ENCODE data around the gene KCNAB1. TPM values are rescaled to one million over a fixed set of nuclear protein-coding genes. Genes with fewer than 3 reads are reported as not detected.
"Not testable (repeated sequence)": the region's sequence is repeated elsewhere in the genome, so short reads cannot be mapped to it uniquely, and the experiment has no call there.

The KCNAB1 gene
- total RNA-seq, 1 experiment from 2014 or later = not detected

- Histone ChIP-seq H3K79me2 (ENCODE audit: low read length) (no peaks in the 10 kb centered on the region), H3K27ac (ENCODE audit: low read length) (no peak overlapping the region), H3K9ac (ENCODE audit: low read length) (no peak overlapping the region), H3K4me2 (ENCODE audit: low read length) (no peak overlapping the region), H3K4me1 (ENCODE audit: insufficient read depth, low read length) (no peaks in the 10 kb centered on the region), H3K9me2 (replicated peaks; ENCODE audit: low read length) (no peaks in the 10 kb centered on the region), H3K36me3 (ENCODE audit: low read depth, low read length) (no peaks in the 10 kb centered on the region), H4K20me1 (ENCODE audit: low read length) (0 out of 2 replicates have a peak, but pooled peaks cover 5% of the 10 kb centered on the region), H3K9me3 (ENCODE audit: low read length) (no peaks in the 10 kb centered on the region), H2AFZ (ENCODE audit: low read length) (no peak overlapping the region), H3K27me3 (ENCODE audit: low read length) (peaks cover 62% of the 10 kb centered on the region), H3F3A (ENCODE audit: low read length, unreplicated experiment) (no peaks in the 10 kb centered on the region), H3K4me3 (ENCODE audit: low read length) (no peak overlapping the region)
- POLR2A ChIA-PET (ENCODE audit: unreplicated experiment) = no interaction called here
- TF ChIP-seq CTCF (conservative IDR thresholded peaks at IDR 0.05; ENCODE audit: low read depth, low read length) = no peak
- TF ChIP-seq EZH2 (IDR thresholded peaks at IDR 0.05; ENCODE audit: low read length, unreplicated experiment) = no peak
- no peak for TF ChIP-seq EZH2phosphoT487 (IDR thresholded peaks at IDR 0.05; ENCODE audit: borderline replicate concordance, low read length)
- ATAC-seq = no peak
- CTCF ChIA-PET = no interaction called here
- intact Hi-C loops (cut with micrococcal nuclease) = no loop called here
- DNase-seq = no peak
- no TSS peak for BruUV-seq (replicated peaks)
Observed at GRCh38 chr3:156098437-156099035, 21.8 kb upstream of the KCNAB1 start.

DNA sequence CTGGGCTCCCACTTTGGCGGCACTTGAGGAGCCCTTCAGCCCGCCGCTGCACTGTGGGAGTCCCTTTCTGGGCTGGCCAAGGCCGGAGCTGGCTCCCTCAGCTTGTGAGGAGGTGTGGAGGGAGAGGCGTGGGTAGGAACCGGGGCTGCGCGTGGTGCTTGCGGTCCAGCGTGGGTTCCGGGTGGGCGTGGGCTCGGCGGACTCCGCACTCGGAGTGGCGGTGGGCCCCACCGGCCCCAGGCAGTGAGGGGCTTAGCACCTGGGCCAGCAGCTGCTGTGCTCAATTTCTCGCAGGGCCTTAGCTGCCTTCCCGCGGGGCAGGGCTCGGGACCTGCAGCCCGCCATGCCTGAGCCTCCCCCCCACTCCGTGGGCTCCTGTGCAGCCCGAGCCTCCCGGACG is 21.0 kb upstream of the KCNAB1 start:
- intact Hi-C loops (cut with micrococcal nuclease); POLR2A ChIA-PET (ENCODE audit: unreplicated experiment); H2AFZ ChIP-seq (ENCODE audit: low read length); ATAC-seq; H3K9me2 ChIP-seq (replicated peaks; ENCODE audit: low read length); H3K36me3 ChIP-seq (ENCODE audit: low read depth, low read length); H4K20me1 ChIP-seq (ENCODE audit: low read length); H3K4me1 ChIP-seq (ENCODE audit: insufficient read depth, low read length); H3K9ac ChIP-seq (ENCODE audit: low read length); H3K4me2 ChIP-seq (ENCODE audit: low read length); H3K4me3 ChIP-seq (ENCODE audit: low read length); H3K9me3 ChIP-seq (ENCODE audit: low read length); BruUV-seq (replicated peaks); H3K79me2 ChIP-seq (ENCODE audit: low read length); CTCF ChIA-PET; DNase-seq; H3K27ac ChIP-seq (ENCODE audit: low read length); H3F3A ChIP-seq (ENCODE audit: low read length, unreplicated experiment): not testable (repeated sequence)
- H3K27me3 ChIP-seq (ENCODE audit: low read length) = peaks cover 56% of the 10 kb centered on the region

DNA sequence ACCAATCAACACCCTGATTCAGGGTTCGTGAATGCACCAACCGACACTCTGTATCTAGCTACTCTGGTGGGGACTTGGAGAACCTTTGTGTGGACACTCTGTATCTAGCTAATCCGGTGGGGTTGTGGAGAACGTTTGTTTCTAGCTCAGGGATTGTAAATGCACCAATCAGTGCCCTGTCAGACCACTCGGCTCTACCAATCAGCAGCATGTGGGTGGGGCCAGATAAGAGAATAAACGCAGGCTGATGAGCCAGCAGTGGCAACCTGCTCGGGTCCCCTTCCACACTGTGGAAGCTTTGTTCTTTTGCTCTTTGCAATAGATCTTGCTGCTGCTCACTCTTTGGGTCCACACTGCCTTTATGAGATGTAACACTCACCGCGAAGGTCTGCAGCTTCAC is 20.4 kb upstream of the KCNAB1 start:
- ATAC-seq; BruUV-seq (replicated peaks); H3K9me3 ChIP-seq (ENCODE audit: low read length); H4K20me1 ChIP-seq (ENCODE audit: low read length); H3F3A ChIP-seq (ENCODE audit: low read length, unreplicated experiment); H3K27ac ChIP-seq (ENCODE audit: low read length); CTCF ChIA-PET; H3K4me2 ChIP-seq (ENCODE audit: low read length); H3K9me2 ChIP-seq (replicated peaks; ENCODE audit: low read length); H3K9ac ChIP-seq (ENCODE audit: low read length); POLR2A ChIA-PET (ENCODE audit: unreplicated experiment); DNase-seq; intact Hi-C loops (cut with micrococcal nuclease); H2AFZ ChIP-seq (ENCODE audit: low read length); H3K36me3 ChIP-seq (ENCODE audit: low read depth, low read length); H3K4me1 ChIP-seq (ENCODE audit: insufficient read depth, low read length); H3K79me2 ChIP-seq (ENCODE audit: low read length); H3K4me3 ChIP-seq (ENCODE audit: low read length): not testable (repeated sequence)
- H3K27me3 ChIP-seq (ENCODE audit: low read length) = peaks cover 53% of the 10 kb centered on the region

All from PC-3 (cell line).